ENCODE measurements around the gene AAK1. TPM values are rescaled to one million over a fixed set of nuclear protein-coding genes. Genes with fewer than 3 reads are reported as not detected.

The AAK1 gene
- total RNA-seq, 1 donor from 2014 or later: 48.6 TPM

- TF ChIP-seq CTCF (IDR thresholded peaks at IDR 0.05) (no peak), POLR2A (IDR thresholded peaks at IDR 0.05) (no peak), POLR2AphosphoS5 (IDR thresholded peaks at IDR 0.05; ENCODE audit: insufficient read depth in 1 of 2, low read depth in 1 of 2) (no peak)
- no peak overlapping the region for H3K4me3 ChIP-seq
- H3K9me3 ChIP-seq: no peaks in the 10 kb centered on the region
- H3K27ac ChIP-seq: no peak overlapping the region
- peaks cover 0 to 56% of the 10 kb centered on the region in 2 donors for H3K36me3 ChIP-seq
- intact Hi-C loops (cut with DNase I): no loop called here
- H3K27me3 ChIP-seq: no peaks in the 10 kb centered on the region
- no peaks in the 10 kb centered on the region for H3K4me1 ChIP-seq
- DNase-seq (ENCODE audit: extremely low spot score in 2 of 2): no peak
These were observed 137.8 kb downstream of the AAK1 start for GRCh38 chr2:69505710-69506109.

- Histone ChIP-seq H3K27ac (no peak overlapping the region), H3K4me1 (no peaks in the 10 kb centered on the region), H3K36me3 (peaks cover 0 to 20% of the 10 kb centered on the region in 2 donors), H3K27me3 (no peaks in the 10 kb centered on the region), H3K9me3 (no peaks in the 10 kb centered on the region), H3K4me3 (no peak overlapping the region)
- DNase-seq (ENCODE audit: extremely low spot score in 2 of 2): no peak
- intact Hi-C loops (cut with DNase I): no loop called here
- TF ChIP-seq POLR2AphosphoS5 (IDR thresholded peaks at IDR 0.05; ENCODE audit: insufficient read depth in 1 of 2, low read depth in 1 of 2) (no peak), CTCF (IDR thresholded peaks at IDR 0.05) (no peak), POLR2A (IDR thresholded peaks at IDR 0.05) (no peak)
These were observed 142.2 kb downstream of the AAK1 start for GRCh38 chr2:69501301-69501700.

- H3K36me3 ChIP-seq: peaks cover 0 to 15% of the 10 kb centered on the region in 2 donors
- intact Hi-C loops (cut with DNase I): no loop called here
These were observed 143.6 kb downstream of the AAK1 start for GRCh38 chr2:69499966-69500365.

GRCh38 chr2:69499242-69499641 lies 144.3 kb downstream of the AAK1 start:
- no peak overlapping the region for H3K27ac ChIP-seq
- DNase-seq (ENCODE audit: extremely low spot score in 2 of 2): no peak
- H3K4me1 ChIP-seq: no peaks in the 10 kb centered on the region
- H3K9me3 ChIP-seq: no peaks in the 10 kb centered on the region
- intact Hi-C loops (cut with DNase I): no loop called here
- no peak overlapping the region for H3K4me3 ChIP-seq
- H3K36me3 ChIP-seq: peaks cover 0 to 15% of the 10 kb centered on the region in 2 donors
- TF ChIP-seq POLR2A (IDR thresholded peaks at IDR 0.05) (no peak), POLR2AphosphoS5 (IDR thresholded peaks at IDR 0.05; ENCODE audit: insufficient read depth in 1 of 2, low read depth in 1 of 2) (no peak), CTCF (IDR thresholded peaks at IDR 0.05) (no peak)
- H3K27me3 ChIP-seq: no peaks in the 10 kb centered on the region

More at GRCh38 chr2:69499966-69500365, 143.6 kb downstream of the AAK1 start:
- Histone ChIP-seq H3K27ac (no peak overlapping the region), H3K4me1 (no peaks in the 10 kb centered on the region), H3K4me3 (no peak overlapping the region), H3K27me3 (no peaks in the 10 kb centered on the region), H3K9me3 (no peaks in the 10 kb centered on the region)
- no peak for DNase-seq (ENCODE audit: extremely low spot score in 2 of 2)
- TF ChIP-seq CTCF (IDR thresholded peaks at IDR 0.05): no peak
- TF ChIP-seq POLR2A (IDR thresholded peaks at IDR 0.05): no peak
- no peak for TF ChIP-seq POLR2AphosphoS5 (IDR thresholded peaks at IDR 0.05; ENCODE audit: insufficient read depth in 1 of 2, low read depth in 1 of 2)

- TF ChIP-seq POLR2A (IDR thresholded peaks at IDR 0.05) (no peak), POLR2AphosphoS5 (IDR thresholded peaks at IDR 0.05; ENCODE audit: insufficient read depth in 1 of 2, low read depth in 1 of 2) (no peak), CTCF (IDR thresholded peaks at IDR 0.05) (no peak)
- Histone ChIP-seq H3K9me3 (no peaks in the 10 kb centered on the region), H3K27ac (no peak overlapping the region), H3K27me3 (no peaks in the 10 kb centered on the region), H3K4me3 (no peak overlapping the region), H3K4me1 (no peaks in the 10 kb centered on the region), H3K36me3 (no peaks in the 10 kb centered on the region)
- intact Hi-C loops (cut with DNase I): no loop called here
- DNase-seq (ENCODE audit: extremely low spot score in 2 of 2): no peak
These were observed 147.7 kb downstream of the AAK1 start for GRCh38 chr2:69495861-69496260.
